IMR-90 (cell line): ENCODE data around the gene DAB1. TPM values are rescaled to one million over a fixed set of nuclear protein-coding genes. Genes with fewer than 3 reads are reported as not detected.

ENCODE experiments used
- ATAC-seq: fragments of 200-7000 bp; cut with Tn5 transposase; 2 replicates; pipeline ENCODE4 v1.9.1; 2020; ENCODE audit warnings: low read depth, mild to moderate bottlenecking, moderate library complexity
- BruUV-seq: library from RNA; stranded (reverse); fragments of 400-500 nt; replicated peaks from 2 replicates; lab custom pipeline; 2021; lab: Mats Ljungman, UMichigan
- CTCF ChIA-PET: fragments of 300-600 bp; formaldehyde crosslinking; extraction: SDS; loops from one replicate; lab custom pipeline; 2021; ENCODE audit warnings: antibody characterized with exemption; lab: Yijun Ruan, JAX
- POLR2A ChIA-PET: fragments of 300-600 bp; sonication (Branson Sonifier 250); formaldehyde crosslinking; loops from one replicate; lab custom pipeline; 2022; ENCODE audit warnings: antibody characterized with exemption; ENCODE audit not compliant: unreplicated experiment; lab: Charles Lee
- DNase-seq: peaks from one replicate; pipeline ENCODE4 v3.0.0; 2013
- H2AFZ ChIP-seq: replicated peaks from 2 replicates; pipeline ENCODE3; 2013; ENCODE audit warnings: low read length, mild to moderate bottlenecking; ENCODE audit not compliant: poor library complexity
- H2AK5ac ChIP-seq: 2 replicates; pipeline ENCODE4 v1.6.1; 2013; ENCODE audit warnings: low read depth, low read length, inconsistent platforms
- H2AK9ac ChIP-seq: replicated peaks from 2 replicates; pipeline ENCODE3; 2013; ENCODE audit warnings: mild to moderate bottlenecking, low read depth, low read length, moderate library complexity; ENCODE audit not compliant: poor library complexity
- H2BK120ac ChIP-seq: 2 replicates; pipeline ENCODE4 v1.6.1; 2013; ENCODE audit warnings: low read depth, low read length, inconsistent platforms
- H2BK15ac ChIP-seq: 3 replicates; pipeline ENCODE4 v1.6.1; 2013; ENCODE audit warnings: low read depth, low read length, inconsistent platforms
- H2BK20ac ChIP-seq: 2 replicates; pipeline ENCODE4 v1.6.1; 2013; ENCODE audit warnings: low read depth, mild to moderate bottlenecking, inconsistent platforms, low read length, moderate library complexity
- H2BK5ac ChIP-seq: 2 replicates; pipeline ENCODE4 v1.6.1; 2013; ENCODE audit warnings: mild to moderate bottlenecking, low read depth, low read length, inconsistent platforms; ENCODE audit not compliant: poor library complexity, severe bottlenecking
- H3K14ac ChIP-seq: replicated peaks from 2 replicates; pipeline ENCODE4 v1.6.1; 2013; ENCODE audit warnings: low read depth, low read length, inconsistent platforms
- H3K18ac ChIP-seq: 2 replicates; pipeline ENCODE4 v1.6.1; 2013; ENCODE audit warnings: low read depth, low read length, control low read depth
- H3K23ac ChIP-seq: 2 replicates; pipeline ENCODE4 v1.6.1; 2013; ENCODE audit warnings: low read depth, low read length, inconsistent platforms
- H3K27ac ChIP-seq: 2 replicates; pipeline ENCODE4 v1.5.1; 2013; ENCODE audit warnings: mild to moderate bottlenecking, control low read depth, low read length; ENCODE audit not compliant: insufficient read depth
- H3K27me3 ChIP-seq: 2 replicates; pipeline ENCODE4 v1.6.1; 2013; ENCODE audit warnings: low read length; ENCODE audit not compliant: control insufficient read depth, insufficient read depth
- H3K36me3 ChIP-seq: 2 replicates; pipeline ENCODE4 v1.6.1; 2013; ENCODE audit warnings: low read length, mixed read lengths; ENCODE audit not compliant: control insufficient read depth, insufficient read depth
- H3K4ac ChIP-seq: 2 replicates; pipeline ENCODE4 v1.6.1; 2013; ENCODE audit warnings: low read depth, low read length, inconsistent platforms
- H3K4me1 ChIP-seq: 2 replicates; pipeline ENCODE4 v1.6.1; 2013; ENCODE audit warnings: low read length, mixed read lengths; ENCODE audit not compliant: control insufficient read depth, insufficient read depth
- H3K4me2 ChIP-seq: 2 replicates; pipeline ENCODE4 v1.6.1; 2013; ENCODE audit warnings: low read depth, mild to moderate bottlenecking, control low read depth, low read length, moderate library complexity
- H3K4me3 ChIP-seq: 2 replicates; pipeline ENCODE4 v1.5.1; 2013; ENCODE audit warnings: low read depth, mild to moderate bottlenecking, control low read depth, low read length, moderate library complexity; ENCODE audit not compliant: insufficient read depth
- H3K56ac ChIP-seq: 2 replicates; pipeline ENCODE4 v1.6.1; 2013; ENCODE audit warnings: low read length, inconsistent platforms; ENCODE audit not compliant: insufficient read depth; ENCODE audit errors: extremely low read depth
- H3K79me1 ChIP-seq, 2 experiments: 2 replicates each; pipeline ENCODE4 v1.6.1; 2013; ENCODE audit warnings: low read length in 2 of 2, inconsistent platforms in 1 of 2, low read depth in 1 of 2
- H3K9ac ChIP-seq: 2 replicates; pipeline ENCODE4 v1.6.1; 2013; ENCODE audit warnings: low read depth, low read length, control low read depth
- H3K9me1 ChIP-seq: 2 replicates; pipeline ENCODE4 v1.6.1; 2013; ENCODE audit warnings: low read length, inconsistent platforms; ENCODE audit not compliant: insufficient read depth
- H3K9me3 ChIP-seq: 2 replicates; pipeline ENCODE4 v1.6.1; 2013; ENCODE audit warnings: low read length; ENCODE audit not compliant: control insufficient read depth, insufficient read depth
- H4K20me1 ChIP-seq: 2 replicates; pipeline ENCODE4 v1.6.1; 2013; ENCODE audit warnings: low read length, inconsistent platforms; ENCODE audit not compliant: insufficient read depth
- H4K5ac ChIP-seq: 2 replicates; pipeline ENCODE4 v1.6.1; 2013; ENCODE audit warnings: mild to moderate bottlenecking, low read depth, low read length, control low read depth
- H4K8ac ChIP-seq, 2 experiments: 2 replicates each; pipeline ENCODE4 v1.6.1; 2013; ENCODE audit warnings: low read depth in 2 of 2, low read length in 2 of 2, control low read depth in 1 of 2, inconsistent platforms in 1 of 2
- H4K91ac ChIP-seq: 2 replicates; pipeline ENCODE4 v1.6.1; 2013; ENCODE audit warnings: low read depth, low read length, inconsistent platforms; ENCODE audit not compliant: insufficient read depth
- CEBPB ChIP-seq: IDR thresholded peaks from 2 replicates; pipeline ENCODE4 v1.6.1; 2012; ENCODE audit warnings: low read depth, low read length, improper control_type of control experiment
- CHD1 ChIP-seq: IDR thresholded peaks from 2 replicates; pipeline ENCODE4 v1.6.1; 2012; ENCODE audit warnings: low read depth, low read length, improper control_type of control experiment
- CTCF ChIP-seq: conservative IDR thresholded peaks from 2 replicates; pipeline ENCODE4 v1.5.1; 2012; ENCODE audit warnings: mild to moderate bottlenecking, low read depth, low read length, improper control_type of control experiment
- FOS ChIP-seq: fragments of 150-350 bp; IDR thresholded peaks from 2 replicates; pipeline ENCODE4 v1.6.1; 2016; ENCODE audit warnings: low read depth, low read length
- MAFK ChIP-seq: IDR thresholded peaks from 2 replicates; pipeline ENCODE4 v1.6.1; 2012; ENCODE audit warnings: low read depth, low read length, improper control_type of control experiment
- MXI1 ChIP-seq: IDR thresholded peaks from 2 replicates; pipeline ENCODE4 v1.6.1; 2012; ENCODE audit warnings: low read depth, mild to moderate bottlenecking, low read length, moderate library complexity, borderline replicate concordance
- NFE2L2 ChIP-seq: fragments of 150-350 bp; IDR thresholded peaks from 2 replicates; pipeline ENCODE4 v1.6.1; 2016; ENCODE audit warnings: low read depth, mild to moderate bottlenecking, low read length
- POLR2A ChIP-seq: IDR thresholded peaks from 2 replicates; pipeline ENCODE4 v1.6.1; 2012; ENCODE audit warnings: mild to moderate bottlenecking, low read depth, low read length
- RCOR1 ChIP-seq: IDR thresholded peaks from 2 replicates; pipeline ENCODE4 v1.6.1; 2012; ENCODE audit warnings: mild to moderate bottlenecking, low read length, improper control_type of control experiment; ENCODE audit not compliant: insufficient replicate concordance
- SMC3 ChIP-seq: fragments of 150-350 bp; IDR thresholded peaks from 2 replicates; pipeline ENCODE4 v1.6.1; 2016; ENCODE audit warnings: low read depth, mild to moderate bottlenecking, antibody characterized with exemption, low read length, moderate library complexity
- USF2 ChIP-seq: fragments of 150-350 bp; IDR thresholded peaks from 2 replicates; pipeline ENCODE4 v1.6.1; 2017; ENCODE audit warnings: mild to moderate bottlenecking, antibody characterized with exemption, low read length, low read depth
- WGBS, 2 experiments: methylation state at CpG; one replicate each; pipeline versions ENCODE4 v1.1.5 to v1.1.7; 2013; ENCODE audit warnings: missing lambda C conversion rate in 2 of 2; ENCODE audit not compliant: insufficient read length in 1 of 2; ENCODE audit errors: extremely low coverage in 2 of 2; 5-methylcytosine and 5-hydroxymethylcytosine counted together
- dilution Hi-C: fragments of 300-500 bp; cut with HindIII; formaldehyde crosslinking; loops from one replicate; pipeline ENCODE4 v1.14.3; 2018; ENCODE audit warnings: low sequenced_read_pairs; ENCODE audit not compliant: unreplicated experiment
- in situ Hi-C: fragments of 300-500 bp; cut with MboI; formaldehyde crosslinking; loops from 3 replicates; pipeline ENCODE4 v1.14.3; 2019; ENCODE audit warnings: low sequenced_read_pairs, inconsistent platforms, mixed read lengths
- intact Hi-C: fragments of 100-400 bp; cut with micrococcal nuclease; formaldehyde crosslinking; loops from 2 replicates; pipeline ENCODE4 v1.10.0; 2022
- polyA plus RNA-seq, 3 experiments: library from polyadenylated mRNA; depleted of rRNA; stranded (reverse); fragments of >200 nt; gene quantifications; 2 replicates each; pipeline ENCODE4 v1.2.3, GENCODE V29; 2012; ENCODE audit warnings: low replicate concordance in 1 of 3
- total RNA-seq: library from RNA; depleted of rRNA; stranded (reverse); fragments of >200 nt; gene quantifications from 2 replicates; pipeline ENCODE4 v1.2.3, GENCODE V29; 2012

DAB1 gene
- total and polyA plus RNA-seq, 2 of the 4 experiments (the other 2 are of a cell fraction): 0.18 to 0.41 TPM

- no peak for TF ChIP-seq CTCF
- TF ChIP-seq SMC3: no peak
These were observed 154.1 kb downstream of the DAB1 start (continued) for GRCh38 chr1:57269630-57270225.

DNA sequence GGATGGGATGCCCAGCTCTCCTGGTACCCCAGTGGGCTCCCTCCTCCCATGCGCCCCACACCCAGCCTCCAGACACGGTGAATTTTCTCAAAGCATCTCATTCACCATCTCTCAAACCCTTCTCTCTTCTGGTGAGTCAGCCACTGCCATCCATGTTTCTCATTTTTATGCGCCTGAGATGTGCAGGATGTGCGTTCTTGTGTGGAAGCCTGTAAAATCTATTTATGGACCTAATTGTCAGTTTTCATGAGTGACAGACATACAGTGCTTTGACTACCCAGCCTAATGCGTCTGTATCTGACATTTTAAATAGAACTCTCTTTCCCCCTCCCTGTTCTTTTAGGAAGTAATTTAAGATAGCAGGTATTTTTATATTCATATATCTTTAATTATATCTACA is 158.8 kb downstream of the DAB1 start:
- Histone ChIP-seq H2BK20ac (no peak overlapping the region), H3K56ac (no peak overlapping the region), H2AFZ (no peak overlapping the region), H2BK120ac (no peak overlapping the region), H4K20me1 (no peaks in the 10 kb centered on the region), H3K36me3 (no peaks in the 10 kb centered on the region), H3K79me1 (no peaks in the 10 kb centered on the region), H3K4me3 (no peak overlapping the region), H4K8ac (no peak overlapping the region), H3K9ac (no peak overlapping the region), H3K18ac (no peak overlapping the region), H3K27ac (no peak overlapping the region), H3K4ac (no peak overlapping the region), H4K91ac (no peak overlapping the region), H3K4me2 (no peak overlapping the region), H3K14ac (no peak overlapping the region), H2AK9ac (no peak overlapping the region), H2BK15ac (no peak overlapping the region), H2BK5ac (no peak overlapping the region), H3K9me1 (no peaks in the 10 kb centered on the region), H3K23ac (no peak overlapping the region), H2AK5ac (no peak overlapping the region), H3K27me3 (no peaks in the 10 kb centered on the region), H3K4me1 (no peaks in the 10 kb centered on the region; the same call in 1 of the 2 replicates), H3K9me3 (no peaks in the 10 kb centered on the region; the same call in 1 of the 2 replicates), H4K5ac (no peak overlapping the region)
- dilution Hi-C loops: no loop called here
- no CpG with 5 or more reads among the region's 5 CpGs for WGBS, 2 experiments
- ChIA-PET POLR2A (no interaction called here), CTCF (interaction anchor here (0.6 kb wide), 1 partner anchor 731 kb away, joined by 4 read pairs; no protein-coding TSS in a partner anchor)
- ATAC-seq (no peak), DNase-seq (no peak)
- intact Hi-C loops: no loop called here
- no TSS peak for BruUV-seq
- in situ Hi-C loops: no loop called here
- TF ChIP-seq MAFK: no peak
- no peak for TF ChIP-seq FOS
- TF ChIP-seq USF2: no peak
- TF ChIP-seq POLR2A: no peak
- TF ChIP-seq CHD1: no peak
- TF ChIP-seq NFE2L2: no peak
- no peak for TF ChIP-seq SMC3
- no peak for TF ChIP-seq MXI1
- no peak for TF ChIP-seq RCOR1
- TF ChIP-seq CTCF: no peak
- TF ChIP-seq CEBPB: no peak
